RWPE1 (cell line): ENCODE results near the gene SRD5A3.

ENCODE experiments used
- CTCF ChIA-PET: fragments of 350-600 bp; sonication (Branson Sonifier 250); formaldehyde crosslinking; extraction: SDS; loops from one replicate; lab custom pipeline; 2021; lab: Yijun Ruan, JAX
- POLR2A ChIA-PET: fragments of 400-600 bp; formaldehyde crosslinking; extraction: SDS; loops from one replicate; lab custom pipeline; 2020; ENCODE audit warnings: antibody characterized with exemption; ENCODE audit not compliant: low non-redundant PET; lab: Yijun Ruan, JAX
- DNase-seq: peaks from one replicate; pipeline ENCODE4 v3.0.0; 2012; ENCODE audit warnings: low spot score
- H3K27ac ChIP-seq: fragments of 450-650 bp; 2 replicates; pipeline ENCODE4 v1.5.1; 2017
- CTCF ChIP-seq: fragments of 450-650 bp; conservative IDR thresholded peaks from 2 replicates; pipeline ENCODE4 v1.5.1; 2017; ENCODE audit warnings: low read depth, mild to moderate bottlenecking

SRD5A3 gene

GRCh38 chr4:55380576-55380975 lies 34.5 kb downstream of the SRD5A3 start:
- CTCF ChIA-PET, result no interaction called here

GRCh38 chr4:55381502-55381901 lies 35.5 kb downstream of the SRD5A3 start:
- DNase-seq, result no peak
- CTCF ChIA-PET, result no interaction called here
- TF ChIP-seq CTCF, result no peak
- no peak overlapping the region for H3K27ac ChIP-seq
- POLR2A ChIA-PET, result no interaction called here

More at GRCh38 chr4:55380576-55380975, 34.5 kb downstream of the SRD5A3 start:
- no peak for TF ChIP-seq CTCF
- no peak overlapping the region for H3K27ac ChIP-seq
- DNase-seq, result no peak
- POLR2A ChIA-PET, result no interaction called here

GRCh38 chr4:55382488-55383003 lies 36.5 kb downstream of the SRD5A3 start:
- DNase-seq, result no peak
- H3K27ac ChIP-seq, result no peak overlapping the region
- ChIA-PET POLR2A (no interaction called here), CTCF (no interaction called here)
- no peak for TF ChIP-seq CTCF

- no peak for DNase-seq
- CTCF ChIA-PET, result interaction anchor here (0.6 kb wide), 1 partner anchor 17 kb away, joined by 3 read pairs; no protein-coding TSS in a partner anchor
- TF ChIP-seq CTCF, result no peak
- POLR2A ChIA-PET, result no interaction called here
- H3K27ac ChIP-seq, result no peak overlapping the region
These were observed 39.2 kb downstream of the SRD5A3 start for GRCh38 chr4:55385201-55385649.

DNA sequence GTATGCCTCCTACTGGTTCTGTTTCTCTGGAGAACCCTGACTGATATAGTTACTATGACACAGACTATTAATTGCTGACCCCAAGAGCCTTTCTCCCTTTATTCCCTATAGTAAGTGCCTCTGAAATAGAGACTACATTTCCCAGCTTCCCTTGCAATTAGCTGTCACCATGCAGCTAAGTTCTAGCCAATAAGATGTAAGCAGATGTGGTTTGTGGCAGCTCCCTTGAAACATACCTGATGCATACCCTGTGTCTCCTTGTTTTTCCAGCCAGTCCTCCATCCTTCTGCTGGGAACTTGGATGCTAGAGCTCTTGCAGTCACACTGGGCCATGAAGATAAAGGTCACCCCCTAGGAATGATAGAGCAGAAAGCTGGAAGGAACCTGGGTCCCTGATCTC lies 40.0 kb downstream of the SRD5A3 start:
- peak; percentile 18 for DNase-seq
- POLR2A ChIA-PET, result no interaction called here

DNA sequence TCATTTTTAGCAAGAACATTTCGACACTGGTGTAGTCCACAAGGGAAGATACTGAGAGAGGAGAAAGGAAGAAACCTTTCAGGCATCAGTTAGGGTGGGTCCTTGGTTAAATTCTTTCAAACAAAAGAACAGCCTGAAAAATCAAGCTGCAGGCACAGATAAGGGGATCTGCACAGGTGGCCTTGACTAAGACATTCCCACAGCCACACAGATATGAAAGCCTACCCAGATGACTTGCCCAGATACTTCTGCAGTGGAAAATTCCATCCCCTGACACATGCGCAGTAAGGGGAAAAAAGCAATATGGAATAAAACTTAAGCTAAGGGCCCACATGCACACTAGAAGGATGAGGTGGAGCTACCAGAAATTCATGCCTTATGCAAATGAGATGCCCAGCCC lies 40.8 kb downstream of the SRD5A3 start:
- no peak for DNase-seq
- no peak for TF ChIP-seq CTCF
- POLR2A ChIA-PET, result no interaction called here
- no peak overlapping the region for H3K27ac ChIP-seq
- CTCF ChIA-PET, result interaction anchor here (0.6 kb wide), 1 partner anchor 15 kb away, joined by 5 read pairs; no protein-coding TSS in a partner anchor

More for the DNA sequence above, 40.0 kb downstream of the SRD5A3 start:
- TF ChIP-seq CTCF, result no peak
- H3K27ac ChIP-seq, result no peak overlapping the region
- CTCF ChIA-PET, result no interaction called here
